GM21381 (cell line): Measurements from ENCODE around the gene CLOCK.

ENCODE experiments used
- ATAC-seq: cut with Tn5 transposase; IDR thresholded peaks from one replicate; pipeline ENCODE4 v1.9.1; 2021; ENCODE audit warnings: mild to moderate bottlenecking, moderate library complexity; ENCODE audit not compliant: unreplicated experiment

Gene CLOCK

DNA sequence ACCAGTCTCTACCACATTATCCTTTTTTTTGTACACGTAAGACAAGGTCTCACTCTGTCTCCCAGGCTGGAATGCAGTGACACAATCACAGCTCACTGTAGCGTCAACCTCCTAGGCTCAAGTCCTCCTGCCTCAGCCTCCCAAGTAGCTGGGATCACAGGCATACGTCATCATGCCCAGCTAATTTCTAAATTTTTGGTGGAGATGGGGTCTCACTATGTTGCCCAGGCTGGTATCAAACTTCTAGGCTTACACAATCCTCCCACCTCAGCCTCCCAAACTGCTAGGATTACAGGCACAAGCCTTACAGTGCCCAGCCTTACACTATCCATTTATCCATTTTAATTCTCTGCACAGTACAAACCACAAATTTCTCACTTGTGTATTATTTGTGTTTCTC, 58.0 kb downstream of the CLOCK start:
- ATAC-seq = no peak

DNA sequence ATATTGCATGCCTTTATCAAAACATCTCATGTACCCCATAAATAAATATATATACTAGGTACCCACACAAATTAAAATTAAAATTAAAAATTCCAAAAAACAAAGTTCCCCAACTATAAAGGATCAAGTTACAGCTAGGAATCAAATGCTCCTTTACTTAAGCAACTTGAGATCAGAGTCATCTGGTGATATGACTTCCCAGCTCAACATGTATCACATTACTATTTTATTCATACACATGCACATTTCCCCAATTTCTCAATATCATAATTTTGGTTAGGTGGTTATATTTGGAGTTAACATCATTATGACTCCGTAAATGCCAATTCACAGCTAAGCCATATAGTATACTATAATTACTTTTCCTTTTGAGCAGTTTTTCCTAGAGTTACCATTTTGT, 60.9 kb downstream of the CLOCK start:
- no peak for ATAC-seq

DNA sequence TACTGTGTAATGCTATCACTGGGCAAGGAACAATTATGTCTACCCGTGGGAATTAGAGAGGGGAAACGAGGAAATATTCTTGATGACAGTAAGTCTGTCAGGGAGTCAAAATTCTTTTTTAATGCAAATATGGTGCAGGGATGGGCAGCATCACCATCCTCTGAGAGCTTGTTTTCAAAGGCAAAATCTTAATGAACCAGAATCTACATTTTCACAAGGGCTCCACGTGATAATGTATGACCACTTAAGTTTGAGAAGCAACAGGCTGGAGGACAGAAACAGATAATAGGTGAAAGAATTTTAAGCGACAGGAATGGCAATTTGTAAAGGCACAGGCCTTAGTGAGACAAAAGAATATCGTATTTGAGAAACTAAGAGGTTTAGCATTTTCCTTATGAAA, 63.4 kb downstream of the CLOCK start:
- ATAC-seq = no peak

DNA sequence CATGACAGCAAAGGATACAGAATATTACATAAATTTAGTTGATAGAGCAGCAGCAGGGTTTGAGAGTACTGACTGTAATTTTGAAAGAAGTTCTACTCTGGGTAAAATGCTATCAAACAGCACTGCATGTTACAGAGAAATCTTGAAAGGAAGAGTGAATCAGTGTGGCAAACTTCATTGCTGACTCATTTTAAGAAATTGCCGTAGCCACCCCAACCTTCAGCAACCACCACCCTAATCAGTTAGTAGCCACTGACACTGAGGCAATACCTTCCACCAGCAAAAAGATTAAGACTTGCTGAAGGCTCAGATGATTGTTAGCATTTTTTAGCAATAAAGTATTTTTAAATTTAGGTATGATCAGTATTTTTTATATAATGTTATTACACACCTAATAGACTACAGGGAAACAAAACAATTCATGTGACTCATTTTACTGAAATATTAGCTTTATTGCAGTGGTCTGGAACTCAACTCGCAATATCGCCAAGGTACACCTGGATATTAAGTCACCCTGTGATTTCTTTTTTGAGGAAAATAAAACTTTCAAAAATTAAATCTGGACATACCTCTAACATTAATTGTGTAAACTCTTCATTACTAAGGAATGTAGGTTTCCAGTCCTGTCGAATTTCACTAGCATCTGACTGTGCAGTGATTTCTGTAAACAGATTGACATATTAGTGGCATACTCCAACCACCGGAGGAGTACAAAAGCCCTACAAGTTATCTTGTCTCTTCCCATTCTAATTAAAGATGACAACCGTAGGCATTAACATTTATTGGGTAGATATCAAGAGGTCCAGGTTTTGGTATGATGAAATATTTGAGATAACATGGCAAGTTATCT, 71.1 kb downstream of the CLOCK start:
- ATAC-seq = no peak

DNA sequence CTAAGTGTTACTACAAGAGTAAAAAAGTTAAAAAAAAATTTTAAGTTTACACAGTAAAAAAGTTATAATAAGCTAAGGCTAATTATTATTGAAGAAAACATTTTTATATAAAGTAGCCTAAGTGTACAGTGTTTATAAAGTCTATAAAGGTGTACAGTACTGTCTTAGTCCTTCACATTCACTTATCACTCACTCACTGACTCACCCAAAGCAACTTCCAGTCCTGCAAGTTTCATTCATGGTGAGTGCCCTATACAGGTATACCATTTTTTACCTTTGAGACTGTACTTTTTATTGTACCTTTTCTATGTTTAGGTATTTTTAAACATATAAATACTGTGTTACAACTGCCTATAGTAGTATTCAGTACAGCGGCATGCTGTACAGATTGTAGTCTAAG, 76.7 kb downstream of the CLOCK start:
- no peak for ATAC-seq

DNA sequence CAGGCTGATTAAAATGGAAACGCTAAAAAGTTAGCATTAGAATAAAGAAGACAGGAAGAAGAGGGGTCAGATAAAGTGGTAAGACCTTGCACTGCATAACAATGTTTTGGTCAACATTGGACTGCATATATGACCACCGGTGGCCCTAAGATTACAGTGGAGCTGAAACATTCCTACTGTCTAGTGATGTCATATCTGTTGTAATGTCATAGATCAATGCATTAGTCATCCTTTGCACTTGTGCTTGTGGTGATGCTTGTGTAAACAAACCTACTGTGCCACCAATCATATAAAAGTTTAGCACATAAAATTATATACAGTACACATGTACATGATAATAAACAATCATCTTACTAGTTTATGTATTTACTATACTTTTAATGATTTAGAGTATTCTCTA, 78.0 kb downstream of the CLOCK start:
- no peak for ATAC-seq

DNA sequence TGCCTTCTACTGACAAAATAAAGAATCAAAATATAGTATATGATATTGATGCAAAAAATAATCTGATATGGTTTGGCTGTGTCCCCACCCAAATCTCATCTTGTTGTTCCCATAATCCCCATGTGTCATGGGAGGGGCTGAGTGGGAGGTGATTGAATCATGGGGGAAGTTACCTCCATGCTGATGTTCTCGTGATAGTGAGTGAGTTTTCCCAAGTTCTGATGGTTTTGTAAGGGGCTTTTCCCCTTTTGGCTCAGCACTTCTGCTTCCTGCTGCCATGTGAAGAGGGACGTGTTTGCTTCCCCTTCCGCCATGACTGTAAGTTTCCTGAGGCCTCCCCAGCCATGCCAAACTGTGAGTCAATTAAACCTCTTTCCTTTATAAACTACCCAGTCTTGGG, 80.7 kb downstream of the CLOCK start:
- ATAC-seq = no peak

DNA sequence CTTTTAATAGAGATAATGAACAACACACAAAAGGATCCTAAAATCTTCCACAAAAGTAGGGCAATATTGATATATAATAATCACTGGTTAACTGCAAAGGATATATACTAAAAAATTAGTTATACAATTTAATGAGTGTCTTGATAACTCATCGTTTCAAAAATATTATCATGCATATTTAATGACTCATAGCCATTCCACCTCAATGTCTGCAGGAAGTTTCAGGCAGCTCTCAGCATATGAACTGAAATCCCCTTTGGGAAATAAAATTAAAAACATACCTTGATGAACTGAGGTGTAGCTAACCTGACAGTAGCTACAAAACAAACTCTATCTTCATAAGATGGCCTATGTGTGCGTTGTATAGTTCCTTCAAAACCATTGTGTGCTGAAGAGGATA, 88.1 kb downstream of the CLOCK start:
- no peak for ATAC-seq

DNA sequence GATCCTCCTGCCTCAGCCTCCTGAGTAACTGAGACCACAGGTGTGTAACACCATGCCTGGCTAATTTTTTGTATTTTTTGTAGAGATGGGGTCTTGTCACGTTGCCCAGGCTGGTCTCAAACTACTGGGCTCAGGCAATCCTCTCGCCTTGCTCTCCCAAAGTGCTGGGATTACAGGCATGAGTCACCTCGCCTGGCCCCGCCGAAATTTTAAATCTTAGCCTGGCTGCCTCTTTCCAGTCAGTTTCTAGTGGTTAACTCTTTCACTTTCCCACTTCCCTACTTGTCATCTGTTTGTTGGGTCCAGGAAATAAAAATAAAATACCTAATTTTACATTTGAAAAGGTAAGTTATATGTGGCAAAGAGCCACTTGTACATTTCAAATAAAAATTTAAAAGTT, 88.5 kb downstream of the CLOCK start:
- ATAC-seq = no peak

DNA sequence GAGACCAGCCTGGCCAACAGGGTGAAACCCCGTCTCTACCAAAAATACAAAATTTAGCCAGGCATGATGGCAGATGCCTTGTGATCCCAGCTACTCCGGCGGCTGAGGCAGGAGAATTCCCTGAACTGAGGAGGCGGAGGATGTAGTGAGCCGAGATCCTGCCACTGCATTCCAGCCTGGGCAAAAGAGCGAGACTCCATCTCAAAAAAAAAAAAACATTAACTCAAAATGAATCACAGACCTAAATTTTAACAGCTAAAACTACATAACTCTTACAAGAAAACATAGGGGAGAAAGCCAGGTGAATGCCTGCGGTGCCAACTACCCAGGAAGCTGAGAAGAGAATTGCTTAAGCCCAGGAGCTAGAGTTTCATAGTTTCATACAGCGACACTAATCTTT, 96.1 kb downstream of the CLOCK start:
- no peak for ATAC-seq

DNA sequence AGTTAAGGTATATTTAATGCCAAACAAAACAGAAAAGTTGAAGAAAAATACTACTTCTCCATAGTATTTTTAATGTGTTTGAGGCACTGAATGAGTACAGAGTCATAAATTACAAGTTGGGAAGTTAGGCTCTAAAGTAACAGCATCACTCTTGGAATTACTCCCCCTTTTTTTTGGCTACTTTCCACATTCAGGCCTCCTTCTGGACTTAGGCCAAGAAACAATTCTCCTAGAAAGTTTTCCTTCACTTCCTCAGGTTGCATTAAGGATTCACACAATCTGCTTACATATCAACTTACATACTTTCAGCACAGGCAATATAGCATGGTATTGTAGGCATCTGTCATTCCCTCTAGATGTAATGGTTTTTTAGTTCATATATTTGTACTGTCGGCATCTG, 98.9 kb downstream of the CLOCK start:
- no peak for ATAC-seq

DNA sequence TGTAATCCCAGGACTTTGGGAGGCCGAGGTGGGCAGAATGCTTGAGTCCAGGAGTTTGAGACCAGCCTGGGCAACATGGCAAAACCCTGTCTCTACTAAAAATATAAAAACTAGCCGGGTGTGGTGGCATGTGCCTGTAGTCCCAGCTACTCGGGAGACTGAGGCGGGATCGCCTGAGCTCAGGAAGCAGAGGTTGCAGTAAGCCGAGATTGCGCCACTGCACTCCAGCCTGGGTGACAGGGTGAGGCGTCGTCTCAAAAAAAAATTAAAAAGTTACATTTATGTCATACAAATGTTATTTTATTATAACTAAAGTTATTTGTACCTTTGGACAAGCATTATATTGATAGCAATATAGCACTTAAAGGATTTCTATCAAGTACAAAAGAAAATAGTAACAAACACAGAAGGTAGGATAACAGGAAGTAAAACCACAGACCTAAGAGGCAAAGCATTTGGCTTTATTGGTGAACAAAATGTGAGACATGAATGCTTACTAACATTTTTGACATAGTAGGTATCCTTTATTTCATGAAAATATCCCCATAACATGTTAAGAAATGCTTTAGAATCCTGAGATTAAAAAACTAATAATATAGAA, 99.5 kb downstream of the CLOCK start:
- ATAC-seq = no peak

DNA sequence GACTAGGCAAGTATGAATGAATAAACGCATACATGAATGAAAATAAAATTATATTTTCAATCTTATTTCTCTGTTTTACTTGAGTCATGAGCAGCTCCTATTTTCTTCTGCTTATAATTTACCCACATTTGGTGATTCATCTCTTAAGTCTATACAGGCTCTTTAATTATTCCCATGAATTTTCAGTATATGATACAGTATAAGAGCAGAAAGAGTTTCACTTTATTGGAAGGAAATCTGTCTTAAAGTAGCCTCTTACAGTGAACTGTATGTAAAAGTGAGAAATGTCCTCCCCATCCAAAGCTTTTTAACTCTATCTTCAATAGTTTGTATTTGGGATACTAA, 100.2 kb downstream of the CLOCK start:
- ATAC-seq = no peak

DNA sequence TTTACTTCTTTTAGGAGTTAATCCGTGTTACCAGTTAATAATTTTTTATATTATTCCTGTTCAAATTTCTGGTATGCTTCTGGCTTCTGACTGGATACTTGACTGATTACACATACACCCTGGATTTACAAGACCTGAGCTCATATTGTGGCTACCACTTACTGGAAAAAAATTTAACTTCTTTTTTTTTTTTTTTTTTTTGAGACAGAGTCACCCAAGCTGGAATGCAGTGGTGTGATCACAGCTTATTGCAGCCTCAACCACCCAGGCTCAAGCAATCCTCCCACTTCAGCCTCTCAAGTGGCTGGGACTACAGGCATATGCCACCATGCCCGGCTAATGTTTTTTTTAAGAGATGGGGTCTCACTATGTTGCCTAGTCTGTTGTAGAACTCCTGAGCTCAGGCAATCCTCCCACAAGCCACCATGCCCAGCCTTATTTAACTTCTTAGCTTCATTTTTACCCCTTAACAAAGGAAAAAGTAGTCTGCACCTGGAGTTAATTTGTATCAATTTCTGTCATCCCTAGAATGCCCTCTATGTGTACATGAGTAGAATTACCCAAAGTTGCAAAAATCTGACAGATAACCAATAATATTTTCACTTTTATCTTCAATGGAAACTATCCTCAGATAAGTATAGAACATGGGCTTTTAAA, 100.7 kb downstream of the CLOCK start:
- no peak for ATAC-seq

DNA sequence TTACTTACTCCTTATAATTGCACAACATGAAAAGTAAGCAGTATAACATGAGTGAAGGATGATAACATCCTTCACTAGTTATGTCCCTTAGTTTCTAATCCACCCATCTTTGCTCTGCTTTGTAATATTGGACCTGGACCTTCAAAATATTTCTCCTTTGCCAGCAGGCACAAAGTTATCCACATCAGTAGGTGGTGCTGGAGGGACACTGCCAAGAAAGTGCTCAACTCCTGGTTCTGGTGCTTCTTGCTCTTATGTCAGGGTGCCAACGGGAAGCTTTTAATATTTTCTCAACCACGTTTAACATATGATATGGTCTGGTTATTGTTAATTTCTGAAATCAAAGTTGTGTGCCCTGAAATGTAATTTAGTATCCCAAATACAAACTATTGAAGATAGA, 101.9 kb downstream of the CLOCK start:
- ATAC-seq = no peak

DNA sequence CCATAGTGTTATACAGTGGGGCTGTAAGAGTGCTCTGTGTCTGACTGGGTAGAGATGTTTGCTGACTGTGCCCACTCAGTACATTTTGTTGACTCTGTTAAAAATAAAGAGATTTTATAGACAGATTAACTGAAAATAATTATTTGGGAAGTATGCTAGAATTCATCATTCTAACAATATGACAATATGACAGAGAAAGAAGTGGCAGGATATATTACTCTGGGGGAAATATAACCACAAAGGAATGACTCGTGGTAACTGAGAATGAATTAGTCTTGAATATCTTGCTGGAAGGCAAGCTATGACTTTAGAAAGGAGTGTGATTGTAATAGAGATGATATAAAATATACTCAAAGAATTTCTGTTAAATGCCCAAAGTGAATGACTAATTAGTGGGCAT, 104.2 kb downstream of the CLOCK start:
- ATAC-seq = no peak

DNA sequence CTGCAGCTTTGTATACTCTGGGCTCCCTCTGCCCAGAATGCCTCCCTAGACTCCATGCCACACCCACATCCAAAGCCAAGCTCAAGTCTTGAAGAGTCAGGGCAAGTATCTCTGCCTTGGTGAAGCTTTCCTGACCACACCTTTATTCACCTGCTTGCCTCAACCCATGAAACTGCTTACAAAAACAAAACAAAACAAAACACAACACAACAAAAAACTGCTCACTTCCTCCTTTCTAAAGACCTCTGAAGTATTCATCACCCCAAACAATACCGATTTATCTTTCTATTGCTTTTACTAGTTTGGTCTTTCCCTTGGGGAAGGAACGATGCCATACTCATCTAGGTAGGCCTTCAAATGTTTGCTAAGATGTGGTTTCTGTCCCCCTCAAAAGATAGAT, 105.9 kb downstream of the CLOCK start:
- ATAC-seq = no peak

DNA sequence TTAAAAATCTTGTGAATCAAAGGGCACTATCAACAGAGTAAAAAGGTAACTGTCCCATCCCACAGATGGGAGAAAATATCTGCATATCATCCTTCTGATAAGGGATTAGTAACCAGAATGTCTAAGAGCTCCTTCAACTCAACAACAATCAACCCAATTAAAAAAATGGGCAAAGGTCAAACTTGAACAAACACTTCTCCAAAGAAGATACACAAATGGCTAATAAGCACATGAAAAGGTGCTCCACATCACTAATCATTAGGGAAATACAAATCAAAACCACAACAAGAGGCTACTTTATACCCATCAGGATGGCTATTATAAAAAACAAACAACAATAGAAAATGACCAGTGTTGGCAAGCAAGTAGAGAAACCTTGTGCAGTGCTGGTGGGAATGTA, 107.7 kb downstream of the CLOCK start:
- ATAC-seq = no peak

DNA sequence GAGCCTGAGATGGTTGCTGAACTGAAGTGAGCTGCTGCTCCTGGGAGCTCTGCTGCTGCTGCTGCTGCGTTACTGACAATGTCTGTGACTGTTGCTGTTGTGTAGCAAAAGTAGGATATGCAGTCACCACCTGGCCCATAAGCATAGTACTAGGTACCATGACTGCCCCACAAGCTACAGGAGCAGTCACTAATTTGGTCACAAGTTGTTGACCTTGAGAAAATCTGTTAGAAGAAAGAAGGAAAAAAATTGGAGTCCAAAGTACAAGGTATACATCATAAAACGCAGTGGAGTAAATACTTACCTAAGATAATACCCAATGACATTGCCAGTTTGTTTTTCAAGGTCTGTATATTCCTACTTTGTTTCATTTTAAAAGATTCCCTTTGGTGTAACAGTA, 108.4 kb downstream of the CLOCK start:
- ATAC-seq = no peak

DNA sequence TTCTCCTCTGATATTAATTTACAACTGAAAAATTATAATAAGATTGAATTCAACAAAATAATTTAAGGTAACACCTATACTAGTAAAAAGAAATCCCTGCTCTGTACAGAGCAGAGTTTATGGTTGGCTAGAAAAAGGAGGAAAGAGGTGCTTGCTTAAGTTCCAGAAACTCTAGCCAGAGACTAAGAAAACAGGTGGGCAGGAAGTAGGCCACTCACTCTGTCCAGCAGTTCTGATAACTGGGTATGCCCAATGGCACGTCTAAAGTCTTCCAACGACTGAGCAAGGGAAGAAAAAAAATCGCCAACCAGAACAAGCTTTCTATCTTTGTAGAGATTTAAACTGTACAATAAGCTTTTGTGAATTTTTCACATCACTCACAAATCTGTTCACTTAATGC, 108.9 kb downstream of the CLOCK start:
- no peak for ATAC-seq

DNA sequence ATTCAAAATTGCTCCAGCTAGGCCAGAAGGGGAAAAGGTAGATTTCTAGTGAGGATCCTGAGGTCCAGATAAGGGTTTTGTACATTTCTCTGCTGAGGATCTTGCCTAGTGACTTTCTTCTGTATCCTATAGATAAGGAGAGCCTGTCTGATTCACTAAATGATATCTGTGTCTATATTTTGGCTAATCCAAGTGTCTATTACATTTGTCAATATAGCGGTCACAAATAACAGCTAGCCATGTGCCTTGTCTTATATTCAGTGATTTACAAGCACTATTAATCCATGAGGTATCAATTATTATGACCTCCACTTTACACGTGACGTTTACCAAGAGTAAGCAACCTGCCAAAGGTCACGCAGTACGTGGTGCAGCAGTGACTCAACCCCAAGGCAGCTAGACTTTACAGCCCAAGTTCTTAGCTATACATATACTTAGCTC, 109.3 kb downstream of the CLOCK start:
- ATAC-seq = no peak

DNA sequence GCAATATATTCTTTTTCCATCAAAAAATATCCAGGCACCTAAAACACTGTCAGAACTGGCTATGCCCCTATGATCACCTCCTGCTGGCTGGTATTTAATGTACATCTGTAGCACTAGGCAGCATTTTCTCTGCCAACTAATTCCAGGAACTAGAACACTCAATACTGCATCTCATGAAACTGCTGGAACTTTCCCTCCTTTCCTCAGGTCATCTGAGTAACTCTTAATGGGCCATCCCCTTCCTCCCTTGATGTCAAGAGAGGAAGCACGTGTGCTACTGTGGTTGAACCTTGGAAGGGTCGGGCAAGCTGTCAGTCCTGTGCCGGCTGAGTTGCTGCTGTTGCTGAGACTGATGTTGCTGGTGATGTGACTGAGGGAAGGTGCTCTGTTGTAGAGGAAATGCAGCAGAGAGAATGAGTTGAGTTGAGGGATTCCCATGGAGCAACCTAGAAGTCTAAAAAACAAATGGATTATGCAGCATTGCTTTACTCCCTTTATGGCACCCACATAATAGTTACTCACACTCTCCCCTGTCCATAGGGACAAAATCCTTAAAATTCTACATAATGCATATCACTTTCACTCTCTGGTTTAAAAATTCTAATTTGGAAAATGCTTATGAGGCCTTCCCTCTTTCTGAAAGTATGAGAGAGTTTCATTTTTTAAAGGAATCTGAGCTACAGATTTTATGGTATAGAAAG, 111.4 kb downstream of the CLOCK start:
- peak; percentile 67 for ATAC-seq
